AG09309 (cell line): ENCODE measurements around the gene BRINP1.

Experiments used
- DNase-seq: peaks from one replicate; pipeline ENCODE4 v3.0.0-alpha.2; 2010; ENCODE audit warnings: low read depth
- H3K4me3 ChIP-seq: 2 replicates; pipeline ENCODE4 v1.5.1; 2011; ENCODE audit warnings: mild to moderate bottlenecking, low read depth, low read length, moderate library complexity; ENCODE audit not compliant: control insufficient read depth
- TF ChIP-seq, protein P1 (sequence below): IDR thresholded peaks from 2 replicates; pipeline ENCODE4 v1.5.1; 2011; ENCODE audit warnings: mild to moderate bottlenecking, low read depth, low read length, inconsistent platforms; ENCODE audit not compliant: insufficient read depth, control insufficient read depth; ENCODE audit errors: missing control alignments

BRINP1 gene

DNA sequence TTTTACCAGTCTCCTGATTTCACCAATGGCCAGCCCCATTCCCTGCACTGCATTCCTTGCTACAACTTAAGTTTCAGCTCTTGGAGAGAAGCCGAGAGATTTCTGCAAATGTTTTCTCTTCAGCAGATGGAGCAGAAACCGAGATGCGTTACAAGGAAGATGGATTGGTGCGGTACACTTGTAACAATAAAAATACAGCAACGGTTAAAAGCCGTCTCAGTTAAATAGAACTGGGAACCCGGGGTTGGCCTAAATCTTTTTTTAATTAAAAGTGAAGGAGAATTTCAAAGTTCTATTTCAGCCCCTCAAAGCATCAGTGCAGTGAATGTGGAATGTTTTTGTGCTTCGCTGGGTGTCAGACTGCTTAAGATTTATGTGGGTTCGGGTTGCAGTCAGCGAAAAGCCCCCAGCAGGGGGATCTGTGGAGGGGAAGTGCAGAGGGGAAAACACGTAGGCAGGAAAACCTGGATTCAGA lies 19.8 kb downstream of the BRINP1 start:
- no peak overlapping the region for H3K4me3 ChIP-seq

DNA sequence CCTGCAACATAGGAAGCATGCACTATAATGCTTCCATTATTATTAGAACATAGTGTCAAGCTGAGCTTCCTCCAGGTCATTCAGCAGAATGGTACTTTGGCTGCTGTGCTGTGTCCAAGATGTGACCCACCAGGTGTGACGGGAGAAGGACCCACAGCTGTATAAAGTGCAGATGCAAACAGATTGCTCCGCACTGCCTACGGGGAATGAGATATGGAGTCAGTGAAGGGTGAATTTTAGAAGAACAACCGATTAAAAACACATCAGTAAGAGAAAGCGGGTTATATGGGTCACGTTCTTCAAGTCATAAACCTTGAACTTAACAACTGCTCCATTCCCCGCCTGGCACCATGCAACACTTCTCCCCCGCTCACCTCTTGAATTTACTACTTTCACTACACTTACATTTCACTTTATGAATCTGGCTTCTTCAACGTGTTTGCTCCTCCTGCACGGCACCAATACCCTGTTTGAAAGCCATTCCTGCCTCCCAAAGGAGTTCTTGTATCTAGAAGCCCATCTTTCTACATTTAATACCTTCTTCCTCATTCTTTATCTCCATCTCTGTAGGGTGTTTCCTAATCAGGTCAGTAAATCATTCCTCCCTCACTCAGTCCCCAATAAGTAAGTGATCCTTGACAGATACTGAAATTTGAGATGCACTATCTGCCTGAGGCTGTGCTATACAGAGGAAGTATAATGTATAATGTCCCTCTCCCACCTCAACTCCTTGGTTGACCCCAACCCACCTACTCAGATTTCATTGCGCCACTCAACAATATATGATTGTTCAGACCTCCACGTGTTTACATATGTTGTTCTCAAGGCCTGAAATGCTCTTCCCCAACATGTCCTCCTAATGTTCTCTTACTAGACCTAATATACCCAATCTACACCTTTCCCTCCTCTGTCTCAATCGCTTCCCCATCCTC lies 25.9 kb downstream of the BRINP1 start:
- TF ChIP-seq, protein P1, sequence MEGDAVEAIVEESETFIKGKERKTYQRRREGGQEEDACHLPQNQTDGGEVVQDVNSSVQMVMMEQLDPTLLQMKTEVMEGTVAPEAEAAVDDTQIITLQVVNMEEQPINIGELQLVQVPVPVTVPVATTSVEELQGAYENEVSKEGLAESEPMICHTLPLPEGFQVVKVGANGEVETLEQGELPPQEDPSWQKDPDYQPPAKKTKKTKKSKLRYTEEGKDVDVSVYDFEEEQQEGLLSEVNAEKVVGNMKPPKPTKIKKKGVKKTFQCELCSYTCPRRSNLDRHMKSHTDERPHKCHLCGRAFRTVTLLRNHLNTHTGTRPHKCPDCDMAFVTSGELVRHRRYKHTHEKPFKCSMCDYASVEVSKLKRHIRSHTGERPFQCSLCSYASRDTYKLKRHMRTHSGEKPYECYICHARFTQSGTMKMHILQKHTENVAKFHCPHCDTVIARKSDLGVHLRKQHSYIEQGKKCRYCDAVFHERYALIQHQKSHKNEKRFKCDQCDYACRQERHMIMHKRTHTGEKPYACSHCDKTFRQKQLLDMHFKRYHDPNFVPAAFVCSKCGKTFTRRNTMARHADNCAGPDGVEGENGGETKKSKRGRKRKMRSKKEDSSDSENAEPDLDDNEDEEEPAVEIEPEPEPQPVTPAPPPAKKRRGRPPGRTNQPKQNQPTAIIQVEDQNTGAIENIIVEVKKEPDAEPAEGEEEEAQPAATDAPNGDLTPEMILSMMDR, result no peak
- no peak for DNase-seq
- no peak overlapping the region for H3K4me3 ChIP-seq

More for the DNA sequence above, 19.8 kb downstream of the BRINP1 start:
- TF ChIP-seq, protein P1, result no peak
- DNase-seq, result no peak

DNA sequence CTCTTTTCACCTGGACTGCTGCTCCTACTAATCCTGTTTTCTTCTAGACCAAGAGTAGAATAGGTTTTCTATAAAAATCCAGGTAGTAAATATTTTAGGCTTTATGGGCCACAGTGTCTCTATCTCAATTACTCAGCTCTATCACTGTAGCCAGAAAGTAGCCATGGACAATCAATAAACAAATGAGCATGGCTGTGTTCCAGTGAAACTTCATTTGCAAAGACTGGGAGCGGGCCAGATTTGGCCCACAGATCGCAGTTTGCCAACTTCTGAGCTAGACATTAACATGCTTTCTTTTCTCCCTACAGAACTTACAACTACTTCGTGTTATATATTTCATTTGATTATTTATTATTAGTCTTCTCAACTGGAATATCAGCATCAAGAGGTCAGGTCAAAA lies 30.2 kb downstream of the BRINP1 start:
- TF ChIP-seq, protein P1, result no peak
- no peak for DNase-seq

DNA sequence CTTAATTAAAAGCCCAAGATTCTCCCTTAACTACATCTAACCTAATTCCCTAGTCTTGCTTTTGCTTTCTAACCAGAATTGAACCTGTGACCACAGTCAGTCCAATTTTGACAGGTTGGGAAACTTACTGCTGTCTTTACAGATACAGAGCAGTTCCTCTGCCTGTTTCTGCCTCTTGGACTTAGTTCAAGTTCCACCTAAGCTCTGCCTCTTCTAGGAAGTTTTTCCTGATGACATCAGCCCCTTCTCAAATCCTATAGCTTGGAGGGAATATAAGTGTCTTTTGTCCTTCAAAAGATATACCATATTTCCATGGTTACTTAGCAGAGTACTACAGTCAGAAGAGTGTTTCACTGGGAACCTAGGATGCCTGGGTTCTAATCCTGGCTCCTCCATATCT lies 31.7 kb downstream of the BRINP1 start:
- TF ChIP-seq, protein P1, result no peak

More for the DNA sequence above, 30.2 kb downstream of the BRINP1 start:
- H3K4me3 ChIP-seq, result no peak overlapping the region

DNA sequence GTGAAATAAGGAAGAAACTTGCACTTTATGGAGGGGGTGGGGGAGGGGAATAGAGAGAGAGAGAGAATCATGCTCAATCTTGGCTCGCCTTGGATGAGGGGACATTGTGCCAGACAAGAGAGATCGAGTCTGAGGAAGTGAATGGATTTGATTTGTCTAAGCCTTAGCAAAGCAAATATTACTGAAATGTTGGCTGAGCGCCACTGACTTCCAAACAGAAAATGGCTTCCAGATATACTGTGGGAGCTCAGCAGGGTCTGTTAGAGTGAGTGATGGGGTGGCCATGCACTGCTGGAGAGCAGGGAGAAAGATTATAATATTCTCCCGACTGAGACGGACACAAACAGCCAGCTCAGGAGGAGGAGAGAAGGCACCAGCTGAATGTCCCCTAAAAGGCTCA lies 34.5 kb downstream of the BRINP1 start:
- no peak overlapping the region for H3K4me3 ChIP-seq
- TF ChIP-seq, protein P1, result no peak
- DNase-seq, result no peak

More for the DNA sequence above, 31.7 kb downstream of the BRINP1 start:
- no peak for DNase-seq
- H3K4me3 ChIP-seq, result no peak overlapping the region

DNA sequence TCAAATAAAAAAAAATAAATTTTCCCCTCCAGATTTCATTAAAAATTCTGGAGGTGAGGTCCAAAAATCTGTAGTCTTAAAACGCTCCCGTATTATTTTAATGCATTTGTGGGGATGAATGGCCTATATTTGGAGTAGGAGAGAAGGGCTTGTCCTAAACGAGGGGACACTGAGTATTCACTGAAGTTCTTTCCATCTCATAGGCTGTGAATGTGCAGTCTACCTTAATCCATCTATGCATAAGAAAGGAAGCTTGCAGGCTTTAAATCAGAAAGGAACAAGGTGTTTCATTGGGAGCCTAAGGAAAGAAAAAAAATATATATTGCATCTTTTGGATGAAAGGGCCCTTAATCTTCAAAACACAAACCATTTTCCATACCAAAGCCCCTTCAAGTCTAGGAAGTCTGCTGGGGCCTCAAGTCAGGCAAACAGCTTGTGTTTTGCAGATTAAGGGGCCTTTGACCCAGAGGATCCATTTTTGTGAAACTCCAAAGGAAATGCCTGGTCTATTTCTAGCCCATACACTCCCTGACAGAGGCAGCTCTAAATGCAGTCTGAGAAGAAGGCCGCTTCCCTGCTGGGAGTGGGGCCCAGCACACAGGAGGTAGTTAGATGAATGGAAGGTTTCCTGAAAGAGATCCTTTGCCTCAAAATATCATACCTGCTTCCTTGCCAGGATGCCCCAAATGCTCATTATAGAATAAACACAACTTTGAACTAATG lies 35.6 kb downstream of the BRINP1 start:
- DNase-seq, result no peak
- TF ChIP-seq, protein P1, result no peak
- H3K4me3 ChIP-seq, result no peak overlapping the region
